Retinal pigment epithelial cell (primary cell): ENCODE data around the gene SHB.

Source experiments
- DNase-seq: peaks from one replicate; pipeline ENCODE4 v3.0.0-alpha.2; 2010; ENCODE audit warnings: low read depth
- H3K4me3 ChIP-seq: 2 replicates; pipeline ENCODE4 v1.5.1; 2011; ENCODE audit warnings: mild to moderate bottlenecking, low read length, control low read depth, moderate library complexity
- CTCF ChIP-seq: conservative IDR thresholded peaks from 2 replicates; pipeline ENCODE4 v1.5.1; 2011; ENCODE audit warnings: low read depth, low read length, control low read depth, inconsistent platforms

SHB gene

GRCh38 chr9:37963936-37964739, 104.9 kb downstream of the SHB start:
- TF ChIP-seq CTCF = no peak
- peak; percentile 91 for DNase-seq
- H3K4me3 ChIP-seq = no peak overlapping the region

- DNase-seq = no peak
- TF ChIP-seq CTCF = no peak
Measured at GRCh38 chr9:37961351-37961750, 107.7 kb downstream of the SHB start.

GRCh38 chr9:37960631-37961030, 108.4 kb downstream of the SHB start:
- H3K4me3 ChIP-seq = no peak overlapping the region
- DNase-seq = no peak
- no peak for TF ChIP-seq CTCF

More at GRCh38 chr9:37961351-37961750, 107.7 kb downstream of the SHB start:
- H3K4me3 ChIP-seq = no peak overlapping the region

- no peak overlapping the region for H3K4me3 ChIP-seq
- no peak for TF ChIP-seq CTCF
- no peak for DNase-seq
Measured at GRCh38 chr9:37959976-37960375, 109.1 kb downstream of the SHB start.

- no peak for DNase-seq
- TF ChIP-seq CTCF = no peak
- no peak overlapping the region for H3K4me3 ChIP-seq
Measured at GRCh38 chr9:37958154-37958553, 110.9 kb downstream of the SHB start.

GRCh38 chr9:37957664-37957953, 111.4 kb downstream of the SHB start:
- no peak for TF ChIP-seq CTCF
- DNase-seq = no peak
- H3K4me3 ChIP-seq = no peak overlapping the region

- no peak overlapping the region for H3K4me3 ChIP-seq
- TF ChIP-seq CTCF = no peak
- no peak for DNase-seq
Measured at GRCh38 chr9:37956904-37957663, 111.9 kb downstream of the SHB start.
